Jurkat, Clone E6-1 (cell line): ENCODE results near the gene B4GALT3.

Experiments
- DNase-seq: peaks from one replicate; pipeline ENCODE4 v3.0.0-alpha.2; 2011; ENCODE audit warnings: low read depth, low spot score
- H3K4me3 ChIP-seq: 2 replicates; pipeline ENCODE4 v1.5.1; 2011; ENCODE audit warnings: mild to moderate bottlenecking, low read length, control low read depth, moderate library complexity

The B4GALT3 gene

DNA sequence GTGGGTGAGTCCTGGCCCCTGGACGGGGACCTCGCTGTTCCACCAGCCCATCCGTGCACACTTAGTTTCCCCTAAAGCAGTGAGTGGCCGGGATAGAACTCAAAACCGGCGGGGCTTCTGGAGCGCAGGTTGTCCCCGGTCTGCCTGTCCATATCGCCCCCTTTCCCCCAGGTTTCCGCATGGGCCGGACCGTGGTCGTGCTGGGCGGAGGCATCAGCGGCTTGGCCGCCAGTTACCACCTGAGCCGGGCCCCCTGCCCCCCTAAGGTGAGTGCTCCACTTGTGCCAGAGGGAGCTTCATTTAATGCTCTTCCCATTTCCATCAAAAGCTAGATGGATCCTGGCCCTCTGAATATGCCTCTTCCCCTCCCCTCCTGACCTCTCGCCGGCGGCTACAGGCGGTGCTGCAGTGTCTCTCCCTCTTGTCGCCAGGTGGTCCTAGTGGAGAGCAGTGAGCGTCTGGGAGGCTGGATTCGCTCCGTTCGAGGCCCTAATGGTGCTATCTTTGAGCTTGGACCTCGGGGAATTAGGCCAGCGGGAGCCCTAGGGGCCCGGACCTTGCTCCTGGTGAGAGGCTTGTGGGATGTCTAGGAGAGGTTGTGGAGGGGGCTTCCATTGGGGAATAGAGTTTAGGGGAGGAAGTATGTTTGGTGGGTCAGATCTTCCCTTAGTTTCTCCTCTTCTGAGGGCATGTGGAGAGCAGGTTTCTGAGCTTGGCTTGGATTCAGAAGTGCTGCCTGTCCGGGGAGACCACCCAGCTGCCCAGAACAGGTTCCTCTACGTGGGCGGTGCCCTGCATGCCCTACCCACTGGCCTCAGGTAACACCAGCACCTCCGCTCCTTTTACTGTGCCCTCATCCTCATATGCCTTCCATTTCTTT, 10.4 kb downstream of the B4GALT3 start:
- H3K4me3 ChIP-seq: peak overlapping the region; percentile 71
- no peak for DNase-seq

DNA sequence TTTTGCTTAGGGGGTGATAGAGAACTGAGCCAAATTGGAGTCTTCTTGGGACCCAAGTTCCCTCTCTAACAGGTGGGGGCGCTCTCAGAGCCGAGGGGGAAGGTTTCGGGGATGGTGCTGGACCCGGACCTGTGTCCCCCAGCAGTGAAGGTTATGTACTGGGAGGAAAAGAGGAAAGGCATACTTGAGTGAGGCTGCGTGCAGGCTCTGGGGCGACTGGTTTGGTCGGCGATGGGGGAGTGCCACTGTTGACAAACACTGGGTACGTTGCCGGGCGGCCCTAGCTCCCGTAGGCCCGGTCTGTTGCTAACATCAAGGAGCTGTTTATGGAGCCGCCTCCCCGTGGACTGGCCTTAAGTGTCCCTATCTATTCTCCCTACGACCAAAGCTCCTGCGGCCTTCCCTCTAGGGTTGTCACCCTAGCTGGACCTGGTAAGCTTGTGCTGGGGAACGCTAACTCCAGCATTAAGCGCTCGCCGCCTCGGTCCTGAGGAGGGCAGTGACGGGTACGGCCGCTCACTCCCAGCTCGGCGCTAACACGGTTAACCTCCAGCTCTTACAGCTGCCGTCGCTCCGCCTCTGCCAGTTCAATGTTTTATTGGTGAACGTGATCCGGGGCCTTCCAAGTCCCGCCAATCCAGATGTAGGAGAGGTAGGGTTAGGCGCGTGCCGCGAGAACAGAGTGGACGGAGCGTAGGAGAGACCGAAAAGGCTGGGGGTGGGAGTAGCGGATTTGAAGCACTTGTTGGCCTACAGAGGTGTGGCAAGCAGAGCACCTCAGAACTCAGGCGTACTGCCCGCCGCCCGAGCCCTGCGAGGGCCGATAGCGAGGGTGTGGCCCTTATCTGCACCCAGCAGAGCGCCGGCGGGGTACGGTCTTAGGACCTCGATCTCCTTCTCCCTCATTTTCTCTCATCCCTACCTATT, 11.3 kb downstream of the B4GALT3 start, which contains the start of gene PPOX:
Gene PPOX (plus strand): TSS at position 685 of the 927 bp plus-strand sequence. CDS start 422 bp downstream, outside the sequence.
- DNase-seq: peak; percentile 90
- peak within 1 kb of the TSS; percentile 71 for H3K4me3 ChIP-seq

DNA sequence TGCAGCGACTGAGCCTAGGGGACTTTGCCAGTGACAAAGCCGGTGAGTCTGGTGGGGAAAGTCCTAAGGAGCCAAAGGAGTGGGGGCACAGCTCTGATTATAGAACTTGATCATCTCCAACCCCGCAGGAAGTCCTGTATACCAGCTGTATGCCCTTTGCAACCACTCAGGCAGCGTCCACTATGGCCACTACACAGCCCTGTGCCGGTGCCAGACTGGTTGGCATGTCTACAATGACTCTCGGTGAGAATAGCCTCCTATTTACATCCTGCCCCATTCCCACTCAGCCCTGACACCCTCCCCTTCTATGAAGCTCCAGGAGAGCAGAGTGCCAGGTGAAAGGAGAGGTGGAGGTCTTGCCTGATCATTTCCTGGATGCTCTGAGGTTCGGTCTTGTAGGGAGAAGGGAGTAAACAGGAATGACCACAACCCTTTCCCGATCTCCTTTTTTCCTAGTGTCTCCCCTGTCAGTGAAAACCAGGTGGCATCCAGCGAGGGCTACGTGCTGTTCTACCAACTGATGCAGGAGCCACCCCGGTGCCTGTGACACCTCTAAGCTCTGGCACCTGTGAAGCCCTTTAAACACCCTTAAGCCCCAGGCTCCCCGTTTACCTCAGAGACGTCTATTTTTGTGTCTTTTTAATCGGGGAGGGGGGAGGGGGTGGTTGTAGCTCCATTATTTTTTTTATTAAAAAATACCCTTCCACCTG, 12.3 kb downstream of the B4GALT3 start:
- H3K4me3 ChIP-seq: peak overlapping the region; percentile 71

DNA sequence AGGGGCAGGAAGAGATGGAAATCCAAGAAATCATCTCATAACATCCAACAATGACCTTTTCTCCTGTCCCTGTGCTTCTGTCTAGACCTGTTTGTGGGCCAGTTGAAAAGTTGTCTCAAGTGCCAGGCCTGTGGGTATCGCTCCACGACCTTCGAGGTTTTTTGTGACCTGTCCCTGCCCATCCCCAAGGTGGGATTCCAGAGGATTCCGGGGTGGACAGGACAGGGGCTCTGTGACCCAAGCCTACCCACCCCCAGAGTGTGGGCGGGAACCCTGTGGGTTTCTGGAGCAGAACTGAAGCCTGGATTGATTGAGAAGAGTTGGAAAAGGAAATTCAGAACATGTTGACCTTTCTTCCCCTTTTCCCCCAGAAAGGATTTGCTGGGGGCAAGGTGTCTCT, 13.5 kb downstream of the B4GALT3 start:
- no peak overlapping the region for H3K4me3 ChIP-seq
- no peak for DNase-seq

More for the DNA sequence above, 12.3 kb downstream of the B4GALT3 start:
- no peak for DNase-seq

DNA sequence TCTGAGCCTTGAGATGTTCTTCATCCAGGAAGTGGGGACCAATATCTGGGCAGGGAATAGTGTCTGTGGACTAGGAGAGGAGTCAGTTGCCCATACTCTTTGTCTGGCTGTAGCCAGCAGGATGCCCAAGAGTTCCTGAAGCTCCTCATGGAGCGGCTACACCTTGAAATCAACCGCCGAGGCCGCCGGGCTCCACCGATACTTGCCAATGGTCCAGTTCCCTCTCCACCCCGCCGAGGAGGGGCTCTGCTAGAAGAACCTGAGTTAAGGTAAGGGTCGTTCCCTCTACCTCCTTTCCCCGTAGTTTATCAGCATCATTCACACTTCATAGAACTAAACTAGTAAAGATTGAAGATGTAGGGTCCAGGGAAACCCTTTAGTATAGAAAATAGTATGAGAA, 14.5 kb downstream of the B4GALT3 start:
- DNase-seq: no peak
- no peak overlapping the region for H3K4me3 ChIP-seq

DNA sequence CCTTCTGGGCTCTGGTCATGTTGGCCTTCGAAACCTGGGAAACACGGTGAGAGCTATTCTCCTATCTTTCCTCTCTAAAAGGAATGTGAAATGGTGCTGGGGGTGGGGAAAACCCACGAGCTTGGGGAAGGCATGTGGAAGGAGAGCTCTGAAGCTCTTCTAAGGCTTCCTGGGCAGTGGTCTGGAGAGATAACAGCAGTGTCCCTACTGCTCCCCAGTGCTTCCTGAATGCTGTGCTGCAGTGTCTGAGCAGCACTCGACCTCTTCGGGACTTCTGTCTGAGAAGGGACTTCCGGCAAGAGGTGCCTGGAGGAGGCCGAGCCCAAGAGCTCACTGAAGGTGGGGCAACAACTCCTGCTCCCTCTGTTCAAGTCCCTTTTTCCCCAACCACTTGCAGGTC, 15.3 kb downstream of the B4GALT3 start:
- H3K4me3 ChIP-seq: no peak overlapping the region
- no peak for DNase-seq

DNA sequence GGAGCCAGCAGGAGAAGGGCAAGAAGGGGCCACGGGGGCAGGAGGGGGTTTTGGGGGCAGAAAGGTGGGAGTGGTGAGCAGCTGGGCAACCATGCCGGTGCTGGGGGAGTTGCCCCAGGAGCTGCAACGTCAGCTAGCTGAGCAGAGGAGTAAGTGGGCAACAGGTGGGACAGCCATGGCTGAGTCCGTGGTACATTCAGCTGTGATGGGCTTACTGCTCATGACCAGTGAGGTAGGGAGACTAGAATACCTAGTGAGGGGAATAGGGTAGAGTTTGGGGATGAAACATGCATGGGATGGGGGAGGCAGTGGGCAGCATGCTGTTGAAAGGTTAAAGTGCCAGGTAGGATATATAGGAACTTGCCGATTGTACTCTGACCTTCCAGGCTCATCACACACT, 15.7 kb downstream of the B4GALT3 start:
- no peak for DNase-seq

DNA sequence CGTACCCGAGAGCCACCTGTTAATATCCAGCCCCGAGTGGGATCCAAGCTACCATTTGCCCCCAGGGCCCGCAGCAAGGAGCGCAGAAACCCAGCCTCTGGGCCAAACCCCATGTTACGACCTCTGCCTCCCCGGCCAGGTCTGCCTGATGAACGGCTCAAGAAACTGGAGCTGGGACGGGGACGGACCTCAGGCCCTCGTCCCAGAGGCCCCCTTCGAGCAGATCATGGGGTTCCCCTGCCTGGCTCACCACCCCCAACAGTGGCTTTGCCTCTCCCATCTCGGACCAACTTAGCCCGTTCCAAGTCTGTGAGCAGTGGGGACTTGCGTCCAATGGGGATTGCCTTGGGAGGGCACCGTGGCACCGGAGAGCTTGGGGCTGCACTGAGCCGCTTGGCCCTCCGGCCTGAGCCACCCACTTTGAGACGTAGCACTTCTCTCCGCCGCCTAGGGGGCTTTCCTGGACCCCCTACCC, 16.6 kb downstream of the B4GALT3 start:
- no peak overlapping the region for H3K4me3 ChIP-seq

More for the DNA sequence above, 15.7 kb downstream of the B4GALT3 start:
- H3K4me3 ChIP-seq: no peak overlapping the region

DNA sequence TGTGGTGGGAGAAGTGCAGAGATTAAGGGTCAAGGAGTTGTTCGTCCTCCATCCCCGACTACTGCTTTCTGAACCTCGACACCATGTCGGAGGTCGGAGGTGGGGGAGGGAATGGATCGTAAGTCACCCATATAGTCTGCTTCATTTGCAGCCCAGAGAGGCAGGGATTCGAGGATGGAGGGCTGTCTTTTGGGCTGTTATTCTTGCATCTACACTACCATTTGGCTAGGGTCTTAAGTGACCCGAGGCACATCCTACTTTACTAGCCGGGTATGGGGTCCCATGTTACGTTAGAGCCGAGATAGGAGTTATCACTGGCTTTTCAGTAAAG, 17.4 kb downstream of the B4GALT3 start:
- H3K4me3 ChIP-seq: peak overlapping the region; percentile 95
- DNase-seq: no peak

More for the DNA sequence above, 16.6 kb downstream of the B4GALT3 start:
- DNase-seq: no peak

DNA sequence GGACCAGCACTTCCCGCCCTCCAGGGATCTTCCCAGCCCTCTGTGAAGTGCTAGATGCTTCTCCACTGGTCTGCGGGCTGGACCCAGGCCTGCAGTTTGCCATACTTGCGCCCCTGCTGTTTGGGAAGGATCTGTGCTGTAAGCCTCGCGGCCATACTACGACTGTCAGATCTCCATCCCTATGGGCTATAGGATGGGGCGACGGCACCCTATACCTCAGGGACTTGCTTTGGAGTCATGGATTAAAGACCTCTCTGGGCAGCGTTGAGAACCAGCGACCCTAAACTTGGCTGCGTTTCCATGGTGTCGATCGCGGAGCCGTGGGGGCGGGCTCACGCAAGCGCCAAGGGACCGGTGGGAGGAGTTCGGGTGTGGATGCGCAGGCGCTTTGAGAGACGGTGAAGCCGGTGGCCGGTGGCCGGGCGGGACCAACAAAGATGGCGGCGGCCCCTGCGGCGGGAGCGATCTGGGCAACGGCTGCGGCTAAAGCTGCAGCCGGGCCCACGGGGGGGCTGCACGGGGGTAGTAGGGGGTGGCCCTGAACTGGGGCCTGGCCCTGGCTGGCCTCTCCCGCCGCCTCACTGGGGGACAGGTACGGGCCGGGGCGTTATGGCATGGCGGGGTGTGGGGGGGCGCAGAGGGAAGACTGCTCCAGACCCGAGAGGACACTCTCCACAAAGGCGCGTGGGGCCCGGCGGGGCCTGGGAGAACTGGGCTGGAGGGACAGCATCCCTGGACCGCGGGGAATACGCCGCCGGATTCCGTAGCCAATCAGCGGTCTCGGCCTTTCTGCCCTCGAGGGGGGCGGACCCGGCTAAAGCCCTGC, 18.0 kb downstream of the B4GALT3 start, which contains the start of gene USP21:
Gene USP21 (plus strand): TSS at position 414 of the 826 bp plus-strand sequence. CDS start 1,141 bp downstream, outside the sequence.
- peak within 1 kb of the TSS; percentile 95 for H3K4me3 ChIP-seq
- DNase-seq: peak; percentile 80

DNA sequence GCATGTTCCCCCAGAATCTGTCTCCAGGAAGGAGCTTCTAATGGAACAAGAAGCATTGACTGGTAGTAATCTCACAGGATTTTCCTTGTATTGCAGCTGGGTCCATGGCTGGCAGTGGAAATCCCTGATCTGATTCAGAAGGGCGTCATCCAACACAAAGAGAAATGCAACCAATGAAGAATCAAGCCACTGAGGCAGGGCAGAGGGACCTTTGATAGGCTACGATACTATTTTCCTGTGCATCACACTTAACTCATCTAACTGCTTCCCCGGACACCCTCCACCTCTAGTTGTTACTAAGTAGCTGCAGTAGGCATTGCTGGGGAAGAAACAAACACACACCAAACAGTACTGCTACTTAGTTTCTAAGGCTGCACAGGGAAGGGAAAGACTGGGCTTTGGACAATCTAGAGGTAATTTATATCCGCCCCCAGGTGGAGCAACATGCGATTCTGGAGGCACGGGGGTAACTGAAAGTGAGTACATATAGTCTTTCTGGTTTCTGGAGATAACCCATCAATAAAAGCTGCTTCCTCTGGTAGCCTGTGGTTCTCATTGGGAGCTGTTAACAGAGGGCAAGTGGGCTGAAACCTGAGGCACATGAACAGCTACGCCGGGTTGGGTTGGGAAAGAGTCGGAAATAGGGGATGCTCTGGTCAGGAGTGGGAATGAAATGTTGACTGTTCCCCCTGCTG, 18.8 kb downstream of the B4GALT3 start:
- no peak for DNase-seq
- peak overlapping the region; percentile 95 for H3K4me3 ChIP-seq

DNA sequence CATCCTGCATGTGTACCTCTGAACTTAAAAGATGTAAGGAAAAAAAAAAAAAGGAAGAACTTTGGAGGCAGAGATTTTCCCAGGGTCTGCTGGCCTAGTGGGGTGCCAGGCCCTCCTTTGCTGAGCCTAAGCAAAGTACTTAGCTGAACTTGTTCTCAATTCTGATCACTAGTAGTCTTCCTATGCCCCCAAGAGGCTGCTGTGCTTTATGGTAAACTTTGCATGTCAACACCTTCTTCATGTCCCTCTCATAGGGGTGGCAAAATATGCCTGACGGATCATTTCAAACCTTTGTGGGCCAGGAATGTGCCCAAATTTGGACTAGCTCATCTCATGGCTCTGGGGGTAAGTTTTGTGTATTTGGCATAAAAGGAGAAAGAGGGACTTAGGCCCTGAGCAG, 19.4 kb downstream of the B4GALT3 start:
- no peak for DNase-seq
- no peak overlapping the region for H3K4me3 ChIP-seq

DNA sequence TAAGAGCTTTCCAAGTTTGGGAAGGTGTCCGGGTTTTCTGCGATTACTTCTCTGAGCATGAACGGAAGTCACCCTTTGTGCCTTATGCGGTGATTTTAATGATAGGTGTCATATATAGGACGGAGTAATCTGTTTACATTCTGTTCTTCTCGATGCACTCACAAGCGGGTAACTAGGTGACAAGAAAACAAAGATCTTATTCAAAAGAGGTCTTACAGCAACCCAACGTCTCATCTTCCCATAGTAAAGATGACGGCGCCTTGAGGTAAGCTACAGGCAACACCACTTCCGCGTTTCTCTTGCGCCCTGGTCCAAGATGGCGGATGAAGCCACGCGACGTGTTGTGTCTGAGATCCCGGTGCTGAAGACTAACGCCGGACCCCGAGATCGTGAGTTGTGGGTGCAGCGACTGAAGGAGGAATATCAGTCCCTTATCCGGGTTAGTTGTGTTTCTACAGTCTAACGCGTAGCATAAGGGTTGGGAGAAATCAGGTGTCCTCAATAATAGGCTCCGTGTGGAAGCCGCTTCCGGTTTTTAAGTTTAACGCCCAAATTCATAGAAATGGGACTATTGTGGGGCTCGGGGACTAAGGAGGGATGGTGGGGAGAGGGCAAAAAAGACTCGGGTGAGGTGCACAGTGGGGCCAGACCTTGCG, 23.5 kb downstream of the B4GALT3 start, which contains the start of gene UFC1:
Gene UFC1 (plus strand): TSS at position 297 of the 656 bp plus-strand sequence. CDS start 20 bp downstream, at position 317.
- H3K4me3 ChIP-seq: peak within 1 kb of the TSS; percentile 78
- DNase-seq: peak; percentile 91

DNA sequence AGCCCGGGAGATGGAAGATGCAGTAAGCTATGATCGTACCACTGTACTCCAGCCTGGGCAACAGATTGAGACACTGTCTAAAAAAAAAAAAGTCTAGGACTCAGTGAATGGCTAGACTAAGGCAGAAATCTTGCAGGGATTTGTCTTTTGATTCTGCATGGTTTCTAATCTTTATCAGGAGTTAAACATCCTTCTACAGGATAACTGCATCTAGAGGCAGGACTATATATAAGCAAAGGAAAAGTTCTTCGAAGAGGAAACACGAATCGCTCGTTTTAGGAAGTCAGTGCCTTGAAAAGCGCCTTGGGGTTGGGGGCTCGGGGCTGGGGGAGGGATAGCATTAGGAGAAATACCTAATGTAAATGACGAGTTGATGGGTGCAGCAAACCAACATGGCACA, 24.1 kb downstream of the B4GALT3 start:
- peak overlapping the region; percentile 78 for H3K4me3 ChIP-seq
- DNase-seq: no peak

DNA sequence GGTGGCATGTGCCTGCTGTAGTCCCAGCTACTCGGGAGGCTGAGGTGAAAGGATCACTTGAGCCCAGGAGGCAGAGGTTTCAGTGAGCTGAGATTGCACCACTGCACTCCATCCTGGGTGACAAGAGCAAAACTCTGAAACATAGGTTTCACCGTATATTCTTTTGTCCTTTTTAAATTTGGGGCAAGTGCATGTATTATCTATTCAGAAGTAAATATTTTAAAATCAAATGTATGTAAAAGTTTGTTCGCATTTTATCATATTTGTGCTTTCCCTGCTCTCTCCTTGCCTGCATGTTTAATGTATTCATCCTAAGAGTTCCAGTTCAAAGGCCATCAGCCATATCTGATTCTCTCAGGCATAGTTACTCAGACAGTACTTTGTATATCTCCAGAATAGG, 31.5 kb downstream of the B4GALT3 start:
- no peak overlapping the region for H3K4me3 ChIP-seq
- no peak for DNase-seq

DNA sequence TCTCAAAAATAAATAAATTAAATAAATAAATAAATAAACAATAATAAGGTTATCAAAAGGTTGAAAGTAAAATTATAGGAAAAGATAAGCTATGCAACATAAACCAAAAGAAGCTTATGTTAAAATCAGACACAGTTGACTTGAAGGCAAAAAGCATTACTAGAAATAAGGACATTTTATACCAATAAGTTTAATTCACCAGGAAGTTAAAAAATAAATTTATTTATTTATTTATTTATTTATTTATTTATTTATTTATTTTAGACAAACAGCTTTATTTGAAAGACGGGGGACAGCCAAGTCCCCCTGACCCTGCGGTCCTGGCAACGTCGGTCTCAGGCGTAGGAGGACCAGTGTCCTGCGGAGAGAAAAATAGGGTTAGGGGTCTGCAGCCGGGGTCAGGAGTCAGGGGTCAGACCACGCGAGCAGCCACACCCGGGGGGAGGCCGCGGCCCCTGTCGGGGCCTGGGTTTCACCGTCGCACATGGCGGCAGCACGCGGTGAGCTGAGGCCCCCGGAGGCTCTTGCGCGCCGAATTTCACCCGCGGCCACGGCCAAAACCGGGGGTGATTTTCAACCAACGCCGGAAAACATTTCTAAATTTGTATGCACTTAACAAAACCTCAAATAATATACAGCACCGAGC, 36.4 kb downstream of the B4GALT3 start:
- no peak overlapping the region for H3K4me3 ChIP-seq
- DNase-seq: no peak

DNA sequence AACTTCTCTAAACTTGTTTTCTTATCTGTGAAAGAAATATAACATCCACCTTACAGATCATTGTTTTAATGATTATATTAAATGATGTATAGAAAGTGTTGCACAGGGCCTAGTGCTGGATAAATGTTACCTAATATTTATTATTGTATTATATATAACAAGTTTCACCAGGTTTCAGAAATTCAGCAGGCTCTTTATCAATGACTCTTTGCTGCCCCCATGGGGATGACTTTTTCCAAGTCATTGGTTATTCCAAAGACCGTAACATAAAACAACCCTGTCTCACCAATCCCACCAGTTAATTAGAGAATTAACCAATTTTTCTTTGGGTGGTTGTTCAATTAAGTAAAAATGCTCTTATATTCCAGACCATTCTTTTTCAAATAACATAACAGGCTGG, 37.5 kb downstream of the B4GALT3 start:
- no peak for DNase-seq
- no peak overlapping the region for H3K4me3 ChIP-seq
